8988T (cell line): Measurements from ENCODE around the gene NTM.
"Not testable (repeated sequence)": the region's sequence is repeated elsewhere in the genome, so short reads cannot be mapped to it uniquely, and the experiment has no call there.

ENCODE experiments used
- DNase-seq: peaks from one replicate; pipeline ENCODE4 v3.0.0; 2011

NTM gene

GRCh38 chr11:131910178-131910522 is 539.7 kb downstream of the NTM start:
- no peak for DNase-seq

- DNase-seq, result no peak
Observed at GRCh38 chr11:131910523-131911387, 540.3 kb downstream of the NTM start.

GRCh38 chr11:131911388-131912032 is 541.1 kb downstream of the NTM start:
- not testable (repeated sequence) for DNase-seq

GRCh38 chr11:131912134-131912533 is 541.7 kb downstream of the NTM start:
- no peak for DNase-seq

- no peak for DNase-seq
Observed at GRCh38 chr11:131913267-131913666, 542.9 kb downstream of the NTM start.

GRCh38 chr11:131914361-131914774 is 544.0 kb downstream of the NTM start:
- no peak for DNase-seq

GRCh38 chr11:131916638-131917037 is 546.2 kb downstream of the NTM start:
- no peak for DNase-seq

GRCh38 chr11:131917634-131918384 is 547.4 kb downstream of the NTM start:
- DNase-seq, result no peak

GRCh38 chr11:131918663-131919062 is 548.2 kb downstream of the NTM start:
- DNase-seq, result no peak

- DNase-seq, result no peak
Observed at GRCh38 chr11:131922220-131922619, 551.8 kb downstream of the NTM start.

GRCh38 chr11:131923309-131923708 is 552.9 kb downstream of the NTM start:
- no peak for DNase-seq

- no peak for DNase-seq
Observed at GRCh38 chr11:131924001-131924400, 553.6 kb downstream of the NTM start.

GRCh38 chr11:131924457-131925201 is 554.2 kb downstream of the NTM start:
- no peak for DNase-seq

- no peak for DNase-seq
Observed at GRCh38 chr11:131925829-131926228, 555.4 kb downstream of the NTM start.

GRCh38 chr11:131928992-131929391 is 558.6 kb downstream of the NTM start:
- DNase-seq, result no peak

- no peak for DNase-seq
Observed at GRCh38 chr11:131932584-131933325, 562.3 kb downstream of the NTM start.

GRCh38 chr11:131934006-131934405 is 563.6 kb downstream of the NTM start:
- DNase-seq, result no peak

GRCh38 chr11:131938351-131938751 is 567.9 kb downstream of the NTM start:
- DNase-seq, result no peak

- no peak for DNase-seq
Observed at GRCh38 chr11:131940126-131940525, 569.7 kb downstream of the NTM start.

GRCh38 chr11:131942878-131943277 is 572.5 kb downstream of the NTM start:
- DNase-seq, result no peak

GRCh38 chr11:131943295-131943694 is 572.9 kb downstream of the NTM start:
- no peak for DNase-seq

GRCh38 chr11:131944736-131945135 is 574.3 kb downstream of the NTM start:
- no peak for DNase-seq
